Liver (tissue), 9 donors: ENCODE measurements around the gene HOXC6. TPM values are rescaled to one million over a fixed set of nuclear protein-coding genes. Genes with fewer than 3 reads are reported as not detected.

Source experiments
- DNase-seq: peaks from one replicate; pipeline ENCODE4 v3.0.0-alpha.2; 2017; ENCODE audit warnings: low spot score
- H3K27ac ChIP-seq, 2 donors: one replicate each; pipeline ENCODE4 v1.7.0; 2013; ENCODE audit warnings: inconsistent platforms in 2 of 2, low read length in 2 of 2, control low read depth in 1 of 2, low read depth in 1 of 2, mild to moderate bottlenecking in 1 of 2
- H3K27me3 ChIP-seq, 4 donors: one replicate each; pipeline versions ENCODE4 v1.6.1 to v1.7.0; 2013; ENCODE audit warnings: low read length in 3 of 4, inconsistent platforms in 1 of 4, mild to moderate bottlenecking in 1 of 4, moderate library complexity in 1 of 4; ENCODE audit not compliant: control insufficient read depth in 4 of 4, insufficient read depth in 4 of 4
- H3K36me3 ChIP-seq, 4 donors: one replicate each; pipeline versions ENCODE4 v1.6.1 to v1.7.0; 2013; ENCODE audit warnings: low read length in 3 of 4, mild to moderate bottlenecking in 3 of 4, low read depth in 1 of 4, moderate library complexity in 1 of 4; ENCODE audit not compliant: control insufficient read depth in 4 of 4, insufficient read depth in 3 of 4
- H3K4me1 ChIP-seq, 4 donors: one replicate each; pipeline versions ENCODE4 v1.6.1 to v1.7.0; 2013; ENCODE audit warnings: low read length in 3 of 4, mild to moderate bottlenecking in 3 of 4, moderate library complexity in 1 of 4; ENCODE audit not compliant: control insufficient read depth in 4 of 4, insufficient read depth in 4 of 4
- H3K4me3 ChIP-seq, 3 donors: one replicate each; pipeline versions ENCODE4 v1.6.1 to v1.7.0; 2013; ENCODE audit warnings: low read length in 3 of 3, control low read depth in 1 of 3, low read depth in 1 of 3, mild to moderate bottlenecking in 1 of 3
- H3K9ac ChIP-seq, 2 donors: one replicate each; pipeline ENCODE4 v1.7.0; 2013; ENCODE audit warnings: low read length in 2 of 2, mild to moderate bottlenecking in 2 of 2, moderate library complexity in 2 of 2, control low read depth in 1 of 2, low read depth in 1 of 2
- H3K9me3 ChIP-seq, 4 donors: one replicate each; pipeline versions ENCODE4 v1.6.1 to v1.7.0; 2013; ENCODE audit warnings: low read length in 3 of 4; ENCODE audit not compliant: control insufficient read depth in 4 of 4
- EGR1 ChIP-seq, 2 donors: IDR thresholded peaks; 2 replicates each; pipeline ENCODE4 v1.6.1; 2016 to 2018; ENCODE audit warnings: antibody characterized with exemption in 2 of 2, low read depth in 2 of 2
- FOXA1 ChIP-seq: IDR thresholded peaks from 2 replicates; pipeline ENCODE4 v1.6.1; 2016; ENCODE audit warnings: antibody characterized with exemption
- FOXA2 ChIP-seq: IDR thresholded peaks from 2 replicates; pipeline ENCODE4 v1.6.1; 2016; ENCODE audit warnings: antibody characterized with exemption
- GABPA ChIP-seq, 2 donors: IDR thresholded peaks in 1 of 2; conservative IDR thresholded peaks in 1 of 2; 2 replicates each; pipeline ENCODE4 v1.6.1; 2016; ENCODE audit warnings: antibody characterized with exemption in 2 of 2, mild to moderate bottlenecking in 1 of 2, moderate library complexity in 1 of 2
- HNF4A ChIP-seq, 2 donors: conservative IDR thresholded peaks; 2 replicates each; pipeline ENCODE4 v1.6.1; 2016; ENCODE audit warnings: antibody characterized with exemption in 2 of 2, mild to moderate bottlenecking in 2 of 2
- JUND ChIP-seq, 2 donors: IDR thresholded peaks; 2 replicates each; pipeline ENCODE4 v1.6.1; 2016; ENCODE audit warnings: antibody characterized with exemption in 2 of 2
- MAX ChIP-seq: IDR thresholded peaks from 2 replicates; pipeline ENCODE4 v1.6.1; 2016; ENCODE audit warnings: antibody characterized with exemption
- NR2F2 ChIP-seq: IDR thresholded peaks from 2 replicates; pipeline ENCODE4 v1.6.1; 2016; ENCODE audit warnings: antibody characterized with exemption
- RAD21 ChIP-seq, 2 donors: IDR thresholded peaks; 2 replicates each; pipeline ENCODE4 v1.6.1; 2016; ENCODE audit warnings: antibody characterized with exemption in 2 of 2, mild to moderate bottlenecking in 2 of 2
- REST ChIP-seq: IDR thresholded peaks from 2 replicates; pipeline ENCODE4 v1.6.1; 2016; ENCODE audit warnings: antibody characterized with exemption, mild to moderate bottlenecking
- RXRA ChIP-seq, 2 donors: IDR thresholded peaks; 2 replicates each; pipeline ENCODE4 v1.6.1; 2017 to 2018; ENCODE audit warnings: antibody characterized with exemption in 2 of 2, mild to moderate bottlenecking in 1 of 2
- SP1 ChIP-seq: IDR thresholded peaks from 2 replicates; pipeline ENCODE4 v1.6.1; 2018; ENCODE audit warnings: antibody characterized with exemption, mild to moderate bottlenecking
- TAF1 ChIP-seq: conservative IDR thresholded peaks from 2 replicates; pipeline ENCODE4 v1.6.1; 2016; ENCODE audit warnings: antibody characterized with exemption, mild to moderate bottlenecking
- YY1 ChIP-seq: IDR thresholded peaks from 2 replicates; pipeline ENCODE4 v1.6.1; 2016; ENCODE audit warnings: antibody characterized with exemption, mild to moderate bottlenecking
- ZBTB33 ChIP-seq: IDR thresholded peaks from 2 replicates; pipeline ENCODE4 v1.6.1; 2016; ENCODE audit warnings: antibody characterized with exemption
- WGBS: extraction: QIAGEN DNeasy Blood & Tissue Kit; methylation state at CpG from one replicate; pipeline ENCODE4 v1.1.7; 2013; 5-methylcytosine and 5-hydroxymethylcytosine counted together
- polyA plus RNA-seq, 2 donors: library from polyadenylated mRNA; stranded (reverse) in 1 of 2; unstranded in 1 of 2; fragments of 200-250 nt in 1 of 2; fragments of >200 nt in 1 of 2; fragmentation: Nextera tagmentation in 1 of 2; extraction: Ambion mirVana in 1 of 2; gene quantifications; one replicate each; pipeline versions ENCODE4 v1.2.1 to v1.2.3, GENCODE V29; 2013 to 2015
- total RNA-seq, 2 donors: library from RNA; depleted of rRNA; stranded (reverse); fragments of >200 nt; gene quantifications; one replicate each; pipeline ENCODE4 v1.2.3, GENCODE V29; 2014
- TF ChIP-seq, protein P1 (sequence below): IDR thresholded peaks from 2 replicates; pipeline ENCODE4 v1.6.1; 2016; ENCODE audit warnings: antibody characterized with exemption
- donor health status: healthy.
- donor health status: healthy.
- donor health status: healthy.
- donor health status: healthy.
- donor health status: healthy.

HOXC6 gene
- total and polyA plus RNA-seq, 4 donors = 0.33 TPM; not detected in 3

DNA sequence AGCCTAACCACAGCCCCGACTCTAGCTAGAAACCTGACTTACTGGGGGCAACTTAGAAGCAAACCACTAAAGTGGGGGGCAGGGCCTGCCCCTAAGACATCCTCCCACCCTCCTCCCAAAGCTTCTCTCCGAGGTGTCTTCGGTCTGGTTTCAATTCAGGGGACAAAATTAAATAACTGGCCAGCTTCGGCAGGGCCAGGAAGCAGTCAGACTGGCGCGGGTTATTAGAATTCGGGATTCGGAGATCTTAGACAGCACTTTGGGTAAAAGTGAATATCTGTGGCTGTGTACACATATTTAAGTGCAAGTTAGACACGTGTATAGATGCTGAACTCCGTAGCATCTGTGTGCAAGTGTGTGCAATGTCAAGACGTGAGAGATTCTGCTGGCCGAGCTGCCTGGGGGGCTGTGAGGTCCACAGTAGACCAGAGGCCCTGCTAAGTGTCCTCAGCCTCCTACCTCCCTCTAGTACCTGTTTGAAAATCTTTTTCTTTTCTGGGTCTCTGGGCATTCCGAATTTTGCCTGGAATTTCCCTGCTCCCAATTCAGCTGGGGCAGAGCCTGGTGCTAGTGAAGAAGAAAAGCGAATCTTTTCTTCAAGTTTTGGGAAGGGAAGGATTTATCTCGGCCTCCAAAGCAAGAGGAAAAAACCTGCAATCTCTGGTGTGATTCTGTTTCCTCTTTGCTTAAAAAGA is 47.3 kb upstream of the HOXC6 start:
- no peak overlapping the region for H3K27ac ChIP-seq
- 22% methylated on average over 15 of the region's 15 CpGs for WGBS
- peaks cover 1 to 9% (median 5%) of the 10 kb centered on the region in 4 donors for H3K4me1 ChIP-seq
- no peak for TF ChIP-seq SP1
- H3K9ac ChIP-seq = no peak overlapping the region
- no peak for DNase-seq
- no peak overlapping the region for H3K4me3 ChIP-seq
- no peaks in the 10 kb centered on the region for H3K36me3 ChIP-seq
- peaks cover 16 to 39% (median 27%) of the 10 kb centered on the region in 4 donors for H3K27me3 ChIP-seq
- peaks cover 0 to 7% (median 2%) of the 10 kb centered on the region in 4 donors for H3K9me3 ChIP-seq

DNA sequence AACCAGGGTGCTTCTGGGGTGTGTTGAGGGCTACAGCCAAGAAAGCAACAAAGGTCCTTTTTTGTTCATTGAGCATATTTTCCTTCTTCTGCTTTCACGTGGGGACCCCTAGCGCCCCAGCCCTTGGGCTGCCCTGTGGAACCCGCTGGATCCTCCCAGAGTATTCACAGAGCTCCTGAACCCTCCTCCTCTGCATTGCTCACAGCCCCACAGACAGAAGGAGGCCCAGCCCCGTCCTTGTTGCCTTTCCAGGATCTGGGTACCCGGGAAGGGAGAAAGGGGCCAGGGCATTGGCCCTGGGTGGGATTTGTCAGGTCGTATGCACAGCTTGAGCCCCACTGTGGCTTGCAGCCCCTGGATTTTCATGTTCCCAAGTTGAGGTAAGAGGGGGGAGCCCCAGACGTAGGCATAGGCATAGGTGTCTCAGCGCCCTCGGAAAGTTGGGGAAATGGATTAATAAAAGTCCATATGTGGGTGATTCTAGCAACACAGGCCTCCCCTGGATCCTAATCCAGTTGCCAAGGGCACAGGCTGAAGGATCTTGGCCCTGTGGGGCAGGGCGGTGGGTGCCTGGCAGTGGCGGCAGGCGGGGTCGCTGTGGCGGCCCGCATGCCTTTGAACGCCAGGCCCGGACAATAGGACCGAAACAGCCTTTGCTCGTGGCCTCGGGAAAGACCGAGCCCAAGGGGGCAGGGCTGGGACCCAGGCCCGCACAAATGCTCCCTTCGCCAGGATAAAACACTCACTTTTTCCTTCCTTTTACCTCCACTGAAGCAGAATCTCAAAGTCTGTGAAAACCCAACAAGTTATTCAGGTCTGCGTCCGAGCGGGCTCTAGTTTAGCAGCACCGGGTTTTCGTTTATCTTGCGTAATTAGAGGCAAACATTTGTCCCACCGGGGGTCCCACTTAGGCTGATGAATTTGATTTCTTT is 46.3 kb upstream of the HOXC6 start:
- peaks cover 3 to 13% (median 8%) of the 10 kb centered on the region in 4 donors for H3K4me1 ChIP-seq
- H3K27me3 ChIP-seq = peaks cover 18 to 32% (median 28%) of the 10 kb centered on the region in 4 donors
- TF ChIP-seq GABPA (IDR thresholded peaks at IDR 0.05 in 1 of 2, conservative IDR thresholded peaks at IDR 0.05 in 1 of 2) = no peak
- TF ChIP-seq YY1 = no peak
- no peak for TF ChIP-seq TAF1
- no peak for DNase-seq
- H3K36me3 ChIP-seq = no peaks in the 10 kb centered on the region
- WGBS = 10% methylated on average over 30 of the region's 30 CpGs
- H3K27ac ChIP-seq = no peak overlapping the region
- H3K9ac ChIP-seq = no peak overlapping the region
- H3K4me3 ChIP-seq = no peak overlapping the region
- peaks cover 0 to 7% (median 2%) of the 10 kb centered on the region in 4 donors for H3K9me3 ChIP-seq

DNA sequence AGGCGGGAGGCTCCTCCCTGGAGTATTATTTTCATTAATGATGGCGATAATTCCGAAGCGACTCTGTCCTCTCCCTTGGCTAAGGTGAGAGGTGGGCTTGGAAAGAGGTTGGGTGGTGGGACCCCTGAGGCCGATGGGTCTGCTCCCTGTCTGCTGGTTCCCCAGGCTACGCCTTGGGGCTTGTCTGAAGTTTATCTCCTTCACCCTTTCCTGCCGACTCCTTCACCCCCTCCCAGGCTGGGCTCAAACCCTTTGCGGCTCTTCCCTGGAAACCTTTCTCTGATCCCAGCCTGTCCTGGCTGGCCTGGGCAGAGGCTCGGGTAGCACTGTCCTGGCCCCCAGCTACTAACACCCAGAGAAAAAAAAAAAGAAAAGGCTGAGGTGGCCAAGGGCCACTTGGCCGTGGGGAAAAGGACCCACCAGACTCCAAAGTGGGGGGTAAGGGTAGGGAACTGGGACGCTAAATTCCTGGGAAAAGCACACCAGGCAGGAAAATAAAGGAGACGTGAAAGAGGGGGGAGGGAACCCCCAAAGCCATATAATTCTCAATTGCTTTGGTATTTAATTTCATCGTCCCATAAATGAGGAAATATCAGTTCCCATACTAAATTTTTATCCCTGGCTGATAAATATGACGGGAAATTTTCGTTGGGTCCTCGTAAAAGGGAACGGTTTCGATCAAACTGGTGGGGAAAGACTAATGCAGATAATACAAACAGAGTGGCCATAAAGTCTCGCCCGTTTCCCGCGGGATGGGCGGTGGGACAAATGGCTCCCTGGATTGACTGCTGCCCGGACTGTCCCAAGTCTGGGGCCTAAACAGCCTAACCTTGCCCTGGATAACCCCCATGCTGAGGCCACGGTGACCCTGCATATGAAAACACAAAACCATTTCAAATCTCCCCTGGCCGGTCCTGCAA is 45.3 kb upstream of the HOXC6 start:
- H3K27me3 ChIP-seq = peaks cover 16 to 35% (median 29%) of the 10 kb centered on the region in 4 donors
- no peaks in the 10 kb centered on the region for H3K36me3 ChIP-seq
- no peak for DNase-seq
- 12% methylated on average over 26 of the region's 26 CpGs for WGBS
- no peak overlapping the region for H3K4me3 ChIP-seq
- no peak for TF ChIP-seq RXRA (IDR thresholded peaks at IDR 0.05)
- TF ChIP-seq TAF1 = no peak
- TF ChIP-seq RAD21 (IDR thresholded peaks at IDR 0.05) = no peak
- TF ChIP-seq NR2F2 = no peak
- TF ChIP-seq REST = no peak
- TF ChIP-seq EGR1 (IDR thresholded peaks at IDR 0.05; ENCODE audit: low read depth in 2 of 2) = no peak
- TF ChIP-seq HNF4A (conservative IDR thresholded peaks at IDR 0.05) = no peak
- no peak for TF ChIP-seq ZBTB33
- TF ChIP-seq, protein P1, sequence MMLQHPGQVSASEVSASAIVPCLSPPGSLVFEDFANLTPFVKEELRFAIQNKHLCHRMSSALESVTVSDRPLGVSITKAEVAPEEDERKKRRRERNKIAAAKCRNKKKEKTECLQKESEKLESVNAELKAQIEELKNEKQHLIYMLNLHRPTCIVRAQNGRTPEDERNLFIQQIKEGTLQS = no peak
- TF ChIP-seq FOXA2 = no peak
- no peak for TF ChIP-seq MAX
- no peak for TF ChIP-seq JUND (IDR thresholded peaks at IDR 0.05)
- no peak for TF ChIP-seq FOXA1
- TF ChIP-seq SP1 = no peak
- peaks cover 0 to 7% (median 2%) of the 10 kb centered on the region in 4 donors for H3K9me3 ChIP-seq
- no peak overlapping the region for H3K27ac ChIP-seq
- H3K9ac ChIP-seq = no peak overlapping the region
- peaks cover 3 to 13% (median 8%) of the 10 kb centered on the region in 4 donors for H3K4me1 ChIP-seq
